Kidney epithelial cell (primary cell): ENCODE measurements around the gene OSBPL9. TPM values are rescaled to one million over a fixed set of nuclear protein-coding genes. Genes with fewer than 3 reads are reported as not detected.

Experiments used
- DNase-seq: peaks from one replicate; pipeline ENCODE4 v3.0.0-alpha.2; 2010; ENCODE audit warnings: low read depth
- H3K27me3 ChIP-seq: 2 replicates; pipeline ENCODE4 v1.6.0; 2011; ENCODE audit warnings: low read length; ENCODE audit not compliant: control insufficient read depth, insufficient read depth
- H3K36me3 ChIP-seq: 2 replicates; pipeline ENCODE4 v1.5.1; 2011; ENCODE audit warnings: low read length; ENCODE audit not compliant: control insufficient read depth, insufficient read depth
- H3K4me3 ChIP-seq: 2 replicates; pipeline ENCODE4 v1.5.1; 2011; ENCODE audit warnings: low read depth, mild to moderate bottlenecking, control low read depth, low read length
- total RNA-seq: library from RNA; depleted of rRNA; stranded (reverse); fragments of >200 nt; gene quantifications from 2 replicates; pipeline ENCODE4 v1.2.3, GENCODE V29; 2015
- TF ChIP-seq, protein P1 (sequence below): IDR thresholded peaks from 2 replicates; pipeline ENCODE4 v1.5.1; 2011; ENCODE audit warnings: mild to moderate bottlenecking, moderate library complexity, low read length, control low read depth, inconsistent platforms; ENCODE audit not compliant: insufficient read depth, poor library complexity, severe bottlenecking

Gene OSBPL9
- total RNA-seq, 1 donor from 2014 or later: 94.1 TPM

DNA sequence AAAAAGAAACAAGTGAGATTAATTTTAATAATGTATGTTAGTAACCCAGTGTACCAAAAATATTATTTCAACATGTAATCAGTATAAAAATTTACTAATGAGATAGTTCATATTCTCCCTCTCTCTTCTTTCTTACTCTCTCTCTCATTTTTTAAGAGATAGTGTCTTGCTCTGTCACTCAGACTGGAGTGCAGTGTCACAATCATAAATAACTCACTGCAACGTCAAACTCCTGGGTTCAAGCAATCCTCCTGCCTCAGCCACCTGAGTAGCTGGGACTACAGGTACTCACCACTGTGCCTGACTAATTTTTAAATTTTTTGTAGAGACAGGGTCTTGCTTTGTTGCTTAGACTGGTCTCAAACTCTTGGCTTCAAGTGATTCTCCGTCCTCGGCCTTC lies 137.8 kb downstream of the OSBPL9 start:
- H3K36me3 ChIP-seq: no peaks in the 10 kb centered on the region
- no peak overlapping the region for H3K4me3 ChIP-seq
- TF ChIP-seq, protein P1, sequence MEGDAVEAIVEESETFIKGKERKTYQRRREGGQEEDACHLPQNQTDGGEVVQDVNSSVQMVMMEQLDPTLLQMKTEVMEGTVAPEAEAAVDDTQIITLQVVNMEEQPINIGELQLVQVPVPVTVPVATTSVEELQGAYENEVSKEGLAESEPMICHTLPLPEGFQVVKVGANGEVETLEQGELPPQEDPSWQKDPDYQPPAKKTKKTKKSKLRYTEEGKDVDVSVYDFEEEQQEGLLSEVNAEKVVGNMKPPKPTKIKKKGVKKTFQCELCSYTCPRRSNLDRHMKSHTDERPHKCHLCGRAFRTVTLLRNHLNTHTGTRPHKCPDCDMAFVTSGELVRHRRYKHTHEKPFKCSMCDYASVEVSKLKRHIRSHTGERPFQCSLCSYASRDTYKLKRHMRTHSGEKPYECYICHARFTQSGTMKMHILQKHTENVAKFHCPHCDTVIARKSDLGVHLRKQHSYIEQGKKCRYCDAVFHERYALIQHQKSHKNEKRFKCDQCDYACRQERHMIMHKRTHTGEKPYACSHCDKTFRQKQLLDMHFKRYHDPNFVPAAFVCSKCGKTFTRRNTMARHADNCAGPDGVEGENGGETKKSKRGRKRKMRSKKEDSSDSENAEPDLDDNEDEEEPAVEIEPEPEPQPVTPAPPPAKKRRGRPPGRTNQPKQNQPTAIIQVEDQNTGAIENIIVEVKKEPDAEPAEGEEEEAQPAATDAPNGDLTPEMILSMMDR: no peak
- no peak for DNase-seq
- no peaks in the 10 kb centered on the region for H3K27me3 ChIP-seq

DNA sequence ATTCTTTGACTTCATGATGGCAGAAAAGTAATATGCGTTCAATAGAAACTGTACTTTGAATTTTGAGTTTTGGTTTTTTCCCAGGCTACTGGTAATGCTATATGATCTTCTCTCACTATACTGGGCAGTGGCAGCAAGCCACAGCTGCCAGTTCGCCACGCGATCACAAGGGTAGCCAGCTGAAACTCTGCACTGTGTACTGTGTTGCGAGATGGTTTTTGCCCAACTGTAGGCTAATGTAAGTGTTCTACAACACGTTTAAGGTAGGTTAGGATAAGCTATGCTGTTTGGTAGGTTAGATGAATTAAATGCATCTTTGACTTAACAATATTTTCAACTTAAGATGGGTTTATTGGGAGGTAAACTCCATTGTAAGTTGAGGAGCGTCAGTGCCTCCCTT lies 138.5 kb downstream of the OSBPL9 start:
- Histone ChIP-seq H3K27me3 (no peaks in the 10 kb centered on the region), H3K4me3 (no peak overlapping the region), H3K36me3 (no peaks in the 10 kb centered on the region)
- no peak for DNase-seq
- TF ChIP-seq, protein P1: no peak

DNA sequence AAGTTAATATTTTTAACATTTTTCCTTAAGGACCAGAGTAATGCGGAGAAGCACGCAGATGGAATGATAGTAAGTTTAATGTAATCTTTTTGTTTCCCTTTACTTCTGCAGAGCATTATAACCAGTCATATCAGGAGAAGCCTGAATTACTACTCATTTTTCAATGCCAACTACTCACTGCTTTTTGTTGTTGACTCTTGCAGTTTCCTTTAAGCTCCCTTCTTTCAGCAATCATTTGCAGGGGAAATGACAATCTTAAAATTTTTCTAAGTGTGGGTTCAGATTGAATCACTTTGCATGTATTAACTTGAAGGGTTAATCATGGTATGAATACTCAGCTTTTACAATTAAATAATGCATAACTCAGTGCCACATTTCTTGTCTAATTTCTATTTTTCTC lies 139.4 kb downstream of the OSBPL9 start:
- Histone ChIP-seq H3K36me3 (no peaks in the 10 kb centered on the region), H3K4me3 (no peak overlapping the region), H3K27me3 (no peaks in the 10 kb centered on the region)
- DNase-seq: no peak
- TF ChIP-seq, protein P1: no peak

DNA sequence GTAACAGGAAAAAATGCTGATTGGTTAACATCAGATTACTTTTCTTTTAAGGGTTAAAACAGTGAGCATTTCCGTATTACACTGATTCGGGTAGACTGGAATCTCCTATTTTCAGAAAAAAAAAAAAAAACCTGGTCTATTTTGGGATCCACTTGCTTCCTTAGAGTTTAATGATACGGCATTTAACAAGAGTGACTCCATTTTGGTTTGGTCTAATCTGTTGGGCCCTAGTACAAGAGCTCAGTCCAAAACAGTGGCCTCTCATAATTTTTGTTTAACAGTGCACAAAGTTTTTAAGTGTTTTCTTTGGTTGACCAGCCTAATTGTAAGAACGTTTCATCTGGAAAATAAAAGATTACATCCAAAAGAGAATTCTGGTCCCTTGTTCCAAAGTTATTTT lies 141.4 kb downstream of the OSBPL9 start:
- Histone ChIP-seq H3K4me3 (no peak overlapping the region), H3K36me3 (no peaks in the 10 kb centered on the region), H3K27me3 (no peaks in the 10 kb centered on the region)
- DNase-seq: no peak
- TF ChIP-seq, protein P1: no peak

DNA sequence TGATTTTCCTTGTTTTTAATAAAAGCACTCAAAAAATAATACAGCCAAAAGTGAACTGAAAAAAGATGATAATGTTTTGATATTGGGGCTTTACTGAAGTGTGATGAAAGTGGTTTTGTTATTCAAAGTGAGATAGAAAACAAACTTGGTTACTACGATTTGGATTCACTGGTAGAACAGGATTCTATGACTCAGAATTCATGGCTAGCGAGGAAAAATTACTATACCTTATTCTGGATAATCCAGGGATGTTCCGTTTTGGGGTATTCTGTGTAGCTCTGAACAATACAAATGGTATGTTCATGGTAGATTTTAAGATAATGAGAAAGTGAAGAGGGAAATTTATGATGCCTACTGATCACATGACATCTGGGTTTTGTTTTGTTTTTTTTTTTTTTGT lies 144.0 kb downstream of the OSBPL9 start:
- DNase-seq: no peak
- Histone ChIP-seq H3K36me3 (no peaks in the 10 kb centered on the region), H3K27me3 (no peaks in the 10 kb centered on the region), H3K4me3 (no peak overlapping the region)
- TF ChIP-seq, protein P1: no peak

DNA sequence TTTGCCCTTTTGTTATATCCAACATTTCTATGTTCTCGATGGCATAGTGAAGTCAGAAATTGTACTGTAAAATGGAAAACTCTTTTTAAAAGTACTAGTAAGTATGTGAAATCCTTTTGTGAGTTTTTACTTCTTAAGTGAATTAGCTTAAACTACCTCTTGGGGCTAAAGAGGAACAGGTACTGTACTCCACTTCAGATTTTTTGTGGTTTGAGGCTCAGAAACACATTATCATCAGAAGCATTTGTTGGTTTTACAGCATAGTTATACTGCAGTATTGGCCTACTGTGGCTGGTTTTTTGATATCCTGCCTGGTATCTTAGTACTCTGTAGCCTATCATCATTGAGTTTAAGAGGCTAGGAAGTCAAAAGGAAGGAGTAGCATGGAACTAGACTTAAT lies 144.5 kb downstream of the OSBPL9 start:
- DNase-seq: no peak
- no peaks in the 10 kb centered on the region for H3K36me3 ChIP-seq
- H3K27me3 ChIP-seq: no peaks in the 10 kb centered on the region
- TF ChIP-seq, protein P1: no peak
- H3K4me3 ChIP-seq: no peak overlapping the region
